Endothelial cell of umbilical vein (primary cell): ENCODE measurements around the gene SVOP. TPM values are rescaled to one million over a fixed set of nuclear protein-coding genes. Genes with fewer than 3 reads are reported as not detected.

ENCODE experiments used
- BruUV-seq: library from RNA; stranded (reverse); fragments of 400-500 nt; replicated peaks from 2 replicates; lab custom pipeline; 2021; lab: Mats Ljungman, UMichigan
- CTCF ChIA-PET: fragments of 300-600, 350-600 bp; sonication (Branson Sonifier 250); formaldehyde crosslinking; loops from one replicate; lab custom pipeline; 2021; ENCODE audit warnings: antibody characterized with exemption, inconsistent platforms; lab: Charles Lee
- POLR2A ChIA-PET: fragments of 300-600, 350-600 bp; sonication (Branson Sonifier 250); formaldehyde crosslinking; loops from one replicate; lab custom pipeline; 2021; ENCODE audit warnings: antibody characterized with exemption, inconsistent platforms; lab: Charles Lee
- DNase-seq: peaks from one replicate; pipeline ENCODE4 v3.0.0-alpha.2; 2011; ENCODE audit warnings: low read depth, low spot score
- FAIRE-seq: peaks from 2 replicates; lab custom pipeline; 2011; peaks lifted over from hg19 to GRCh38; lab: Jason Lieb, UNC
- H2AFZ ChIP-seq: 2 replicates; pipeline ENCODE4 v1.6.0; 2012; ENCODE audit warnings: low read depth, low read length, control low read depth, inconsistent platforms
- H3K27ac ChIP-seq: 2 replicates; pipeline ENCODE4 v1.5.1; 2011; ENCODE audit warnings: low read depth, mild to moderate bottlenecking, control low read depth, low read length, moderate library complexity; ENCODE audit not compliant: insufficient read depth
- H3K27me3 ChIP-seq, 2 experiments: 2 replicates each; pipeline versions ENCODE4 v1.6.0 to v1.6.1; 2011; ENCODE audit warnings: low read length in 2 of 2, mixed read lengths in 1 of 2; ENCODE audit not compliant: control insufficient read depth in 2 of 2, insufficient read depth in 2 of 2
- H3K36me3 ChIP-seq, 2 experiments: 2 replicates in 1 of 2; 3 replicates in 1 of 2; pipeline ENCODE4 v1.5.1; 2011; ENCODE audit warnings: low read length in 2 of 2, mild to moderate bottlenecking in 1 of 2, moderate library complexity in 1 of 2; ENCODE audit not compliant: control insufficient read depth in 2 of 2, insufficient read depth in 2 of 2; ENCODE audit errors: extremely low read depth in 1 of 2
- H3K4me1 ChIP-seq: 3 replicates; pipeline ENCODE4 v1.5.1; 2011; ENCODE audit warnings: mild to moderate bottlenecking, low read length; ENCODE audit not compliant: control insufficient read depth, insufficient read depth; ENCODE audit errors: extremely low read depth
- H3K4me2 ChIP-seq: 2 replicates; pipeline ENCODE4 v1.6.1; 2011; ENCODE audit warnings: low read length, control low read depth, mixed read lengths; ENCODE audit not compliant: insufficient read depth
- H3K4me3 ChIP-seq, 3 experiments: fragments of 200-600 bp in 1 of 3; sonication (generic), shearing (Covaris generic) in 1 of 3; replicated peaks in 1 of 3; 2 replicates each; pipeline ENCODE4 v1.5.1; 2011 to 2016; ENCODE audit warnings: control low read depth in 3 of 3, low read length in 3 of 3, mild to moderate bottlenecking in 2 of 3, inconsistent platforms in 1 of 3, low read depth in 1 of 3, moderate library complexity in 1 of 3; ENCODE audit not compliant: insufficient read depth in 1 of 3
- H3K79me2 ChIP-seq: 2 replicates; pipeline ENCODE4 v1.6.0; 2012; ENCODE audit warnings: low read length, inconsistent platforms; ENCODE audit not compliant: control insufficient read depth, insufficient read depth
- H3K9ac ChIP-seq: replicated peaks from 2 replicates; pipeline ENCODE3; 2011; ENCODE audit warnings: low read length, control low read depth; ENCODE audit not compliant: insufficient read depth; ENCODE audit errors: extremely low read depth
- H3K9me1 ChIP-seq: replicated peaks from 3 replicates; pipeline ENCODE4 v1.6.0; 2011; ENCODE audit warnings: mild to moderate bottlenecking, low read length; ENCODE audit not compliant: control insufficient read depth, insufficient read depth; ENCODE audit errors: extremely low read depth
- H3K9me3 ChIP-seq: replicated peaks from 2 replicates; pipeline ENCODE4 v1.5.1; 2012; ENCODE audit warnings: low read length, inconsistent platforms; ENCODE audit not compliant: control insufficient read depth, insufficient read depth
- H4K20me1 ChIP-seq: replicated peaks from 2 replicates; pipeline ENCODE3; 2011; ENCODE audit warnings: mild to moderate bottlenecking, low read length; ENCODE audit not compliant: control insufficient read depth, insufficient read depth; ENCODE audit errors: extremely low read depth
- CTCF ChIP-seq, 2 donors: IDR thresholded peaks; 1 replicate in 1 of 2; 2 replicates in 1 of 2; pipeline ENCODE4 v1.5.1; 2011; ENCODE audit warnings: low read length in 2 of 2, mild to moderate bottlenecking in 2 of 2, moderate library complexity in 2 of 2, control low read depth in 1 of 2, inconsistent platforms in 1 of 2, low read depth in 1 of 2; ENCODE audit not compliant: insufficient read depth in 1 of 2; ENCODE audit errors: extremely low read depth in 1 of 2
- EZH2 ChIP-seq: IDR thresholded peaks from 2 replicates; pipeline ENCODE4 v1.6.1; 2012; ENCODE audit warnings: borderline replicate concordance, low read depth, mild to moderate bottlenecking, moderate library complexity, low read length, inconsistent platforms; ENCODE audit not compliant: severe bottlenecking
- FOS ChIP-seq: IDR thresholded peaks from 2 replicates; pipeline ENCODE4 v1.6.1; 2011; ENCODE audit warnings: mild to moderate bottlenecking, low read length, moderate library complexity, borderline replicate concordance; ENCODE audit not compliant: insufficient read depth
- GATA2 ChIP-seq: IDR thresholded peaks from 2 replicates; pipeline ENCODE4 v1.7.0; 2011; ENCODE audit warnings: low read depth, mild to moderate bottlenecking, moderate library complexity, mixed read lengths, low read length; ENCODE audit not compliant: insufficient read length, insufficient read depth
- JUN ChIP-seq: IDR thresholded peaks from 2 replicates; pipeline ENCODE4 v1.6.1; 2011; ENCODE audit warnings: borderline replicate concordance, low read depth; ENCODE audit not compliant: insufficient read length, insufficient read depth
- MAX ChIP-seq: IDR thresholded peaks from 2 replicates; pipeline ENCODE4 v1.6.1; 2011; ENCODE audit not compliant: insufficient read depth, insufficient read length
- MYC ChIP-seq: IDR thresholded peaks from one replicate; pipeline ENCODE4 v1.6.1; 2011; ENCODE audit warnings: mild to moderate bottlenecking, low read depth, low read length
- POLR2A ChIP-seq: IDR thresholded peaks from 2 replicates; pipeline ENCODE4 v1.6.1; 2012; ENCODE audit warnings: low read depth, mild to moderate bottlenecking, control low read depth, low read length
- POLR2AphosphoS5 ChIP-seq: IDR thresholded peaks from 2 replicates; pipeline ENCODE4 v1.6.1; 2012; ENCODE audit warnings: low read depth, mild to moderate bottlenecking, control low read depth, low read length, moderate library complexity; ENCODE audit not compliant: insufficient read depth
- dilution Hi-C: fragments of 300-500 bp; cut with MboI; formaldehyde crosslinking; loops from one replicate; pipeline ENCODE4 v1.15.0; 2019; ENCODE audit warnings: low sequenced_read_pairs; ENCODE audit not compliant: extremely low pct_ligation_motif_present
- intact Hi-C: fragments of 100-400 bp; cut with micrococcal nuclease; formaldehyde crosslinking; loops from one replicate; pipeline ENCODE4 v1.10.0; 2022
- polyA plus RNA-seq, 4 experiments: library from polyadenylated mRNA; depleted of rRNA in 3 of 4; stranded (reverse) in 3 of 4; unstranded in 1 of 4; fragments of >200 nt; gene quantifications; 2 replicates each; pipeline versions ENCODE4 v1.2.1 to v1.2.3, GENCODE V29; 2011 to 2012; ENCODE audit warnings: missing spikeins in 1 of 4
- total RNA-seq: library from RNA; stranded (reverse); gene quantifications from 2 replicates; pipeline ENCODE4 v1.2.3, GENCODE V29; 2021

Gene SVOP
- total and polyA plus RNA-seq, 2 donors (not counting 3 experiments of a cell fraction or from before 2014, with no cell fraction given), result not detected

- POLR2A ChIA-PET, result no interaction called here
- H3K27me3 ChIP-seq, result peaks cover 2 to 5% of the 10 kb centered on the region in 2 experiments
- TF ChIP-seq CTCF (IDR thresholded peaks at IDR 0.05; ENCODE audit: extremely low read depth in 1 of 2, insufficient read depth in 1 of 2, low read depth in 1 of 2, low read length in 2 of 2) (no peak), JUN (no peak), POLR2A (no peak), MYC (no peak)
- no peak for FAIRE-seq
- intact Hi-C loops (no loop called here), dilution Hi-C loops (no loop called here)
- no peaks in the 10 kb centered on the region for H4K20me1 ChIP-seq
- no peaks in the 10 kb centered on the region for H3K79me2 ChIP-seq
- H3K27ac ChIP-seq, result no peak overlapping the region
- H3K9me3 ChIP-seq, result no peaks in the 10 kb centered on the region
- no peak overlapping the region for H3K9ac ChIP-seq
- H3K4me1 ChIP-seq, result peaks cover 4% of the 10 kb centered on the region
- CTCF ChIA-PET, result no interaction called here
- DNase-seq, result no peak
- no peak overlapping the region for H3K4me2 ChIP-seq
- H3K36me3 ChIP-seq, result no peaks in the 10 kb centered on the region
- no peak overlapping the region for H3K4me3 ChIP-seq
- H3K9me1 ChIP-seq, result no peaks in the 10 kb centered on the region
- H2AFZ ChIP-seq, result no peak overlapping the region
- no TSS peak for BruUV-seq
Observed at GRCh38 chr12:109047081-109047805, 26.4 kb upstream of the SVOP start.

GRCh38 chr12:109044241-109044640 lies 23.4 kb upstream of the SVOP start:
- dilution Hi-C loops, result no loop called here
- ChIA-PET CTCF (no interaction called here), POLR2A (no interaction called here)
- Histone ChIP-seq H3K9me3 (no peaks in the 10 kb centered on the region), H2AFZ (no peak overlapping the region), H4K20me1 (no peaks in the 10 kb centered on the region), H3K9ac (no peak overlapping the region), H3K79me2 (no peaks in the 10 kb centered on the region), H3K36me3 (no peaks in the 10 kb centered on the region), H3K9me1 (no peaks in the 10 kb centered on the region), H3K4me1 (no peaks in the 10 kb centered on the region), H3K27me3 (peaks cover 2 to 6% of the 10 kb centered on the region in 2 experiments), H3K4me3 (no peak overlapping the region), H3K27ac (no peak overlapping the region), H3K4me2 (no peak overlapping the region)
- no peak for DNase-seq
- no peak for FAIRE-seq
- TF ChIP-seq MYC, result no peak
- no peak for TF ChIP-seq EZH2
- no peak for TF ChIP-seq JUN
- TF ChIP-seq GATA2, result no peak
- TF ChIP-seq CTCF (IDR thresholded peaks at IDR 0.05; ENCODE audit: extremely low read depth in 1 of 2, insufficient read depth in 1 of 2, low read depth in 1 of 2, low read length in 2 of 2), result no peak
- TF ChIP-seq POLR2A, result no peak
- no peak for TF ChIP-seq FOS
- TF ChIP-seq MAX, result no peak
- no peak for TF ChIP-seq POLR2AphosphoS5
- intact Hi-C loops, result no loop called here
- no TSS peak for BruUV-seq
